ENCODE measurements around the gene CCDC182.

- TF ChIP-seq POLR2AphosphoS5 (IDR thresholded peaks at IDR 0.05), result no peak
- TF ChIP-seq, protein P1, sequence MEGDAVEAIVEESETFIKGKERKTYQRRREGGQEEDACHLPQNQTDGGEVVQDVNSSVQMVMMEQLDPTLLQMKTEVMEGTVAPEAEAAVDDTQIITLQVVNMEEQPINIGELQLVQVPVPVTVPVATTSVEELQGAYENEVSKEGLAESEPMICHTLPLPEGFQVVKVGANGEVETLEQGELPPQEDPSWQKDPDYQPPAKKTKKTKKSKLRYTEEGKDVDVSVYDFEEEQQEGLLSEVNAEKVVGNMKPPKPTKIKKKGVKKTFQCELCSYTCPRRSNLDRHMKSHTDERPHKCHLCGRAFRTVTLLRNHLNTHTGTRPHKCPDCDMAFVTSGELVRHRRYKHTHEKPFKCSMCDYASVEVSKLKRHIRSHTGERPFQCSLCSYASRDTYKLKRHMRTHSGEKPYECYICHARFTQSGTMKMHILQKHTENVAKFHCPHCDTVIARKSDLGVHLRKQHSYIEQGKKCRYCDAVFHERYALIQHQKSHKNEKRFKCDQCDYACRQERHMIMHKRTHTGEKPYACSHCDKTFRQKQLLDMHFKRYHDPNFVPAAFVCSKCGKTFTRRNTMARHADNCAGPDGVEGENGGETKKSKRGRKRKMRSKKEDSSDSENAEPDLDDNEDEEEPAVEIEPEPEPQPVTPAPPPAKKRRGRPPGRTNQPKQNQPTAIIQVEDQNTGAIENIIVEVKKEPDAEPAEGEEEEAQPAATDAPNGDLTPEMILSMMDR (IDR thresholded peaks at IDR 0.05), result no peak
- no peak for TF ChIP-seq POLR2A (IDR thresholded peaks at IDR 0.05)
- TF ChIP-seq EP300 (IDR thresholded peaks at IDR 0.05; ENCODE audit: low read depth), result no peak
Observed at GRCh38 chr17:57749701-57750100, 4.6 kb upstream of the CCDC182 start.

Measured in transverse colon (tissue), 4 donors.